Epithelial cell of esophagus (primary cell): ENCODE results near the gene MCF2L2.
A peak's percentile ranks its signal among the peaks of the same experiment; 100 is the strongest.

Source experiments
- DNase-seq: peaks from one replicate; pipeline ENCODE4 v3.0.0; 2010; ENCODE audit warnings: low read depth
- H3K4me3 ChIP-seq: 2 replicates; pipeline ENCODE4 v1.5.1; 2011; ENCODE audit warnings: mild to moderate bottlenecking, low read length, control low read depth
- TF ChIP-seq, protein P1 (sequence below): IDR thresholded peaks from 2 replicates; pipeline ENCODE4 v1.5.1; 2011; ENCODE audit warnings: low read depth, mild to moderate bottlenecking, low read length, control low read depth, inconsistent platforms; ENCODE audit not compliant: insufficient read depth; ENCODE audit errors: missing control alignments

Gene MCF2L2

DNA sequence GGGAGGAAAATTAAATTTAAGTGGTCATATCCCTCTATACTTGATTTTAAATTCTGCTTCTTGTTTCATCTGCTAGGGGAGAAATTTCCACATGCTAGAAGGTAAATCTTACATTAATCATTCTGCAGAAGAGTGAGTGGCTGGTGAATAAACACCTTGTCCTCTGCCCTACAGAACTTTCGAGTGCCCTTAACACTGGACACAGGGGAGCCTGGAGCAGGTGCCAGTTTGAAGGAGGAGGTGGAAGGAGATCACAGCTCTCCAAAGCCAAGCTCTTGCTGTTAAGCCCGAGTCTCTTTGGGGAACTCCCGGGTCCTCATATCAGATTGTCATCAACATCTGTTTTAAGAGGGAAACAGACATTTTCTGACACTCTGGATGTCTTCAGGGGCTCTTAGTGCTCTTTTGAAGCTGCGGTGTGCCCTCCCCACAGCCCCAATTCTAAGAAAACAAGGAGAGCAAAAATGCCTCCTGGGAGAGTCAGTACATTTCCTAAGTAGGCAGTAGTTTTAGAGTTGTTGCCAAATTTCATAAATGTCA lies 297.2 kb downstream of the MCF2L2 start:
- TF ChIP-seq, protein P1, sequence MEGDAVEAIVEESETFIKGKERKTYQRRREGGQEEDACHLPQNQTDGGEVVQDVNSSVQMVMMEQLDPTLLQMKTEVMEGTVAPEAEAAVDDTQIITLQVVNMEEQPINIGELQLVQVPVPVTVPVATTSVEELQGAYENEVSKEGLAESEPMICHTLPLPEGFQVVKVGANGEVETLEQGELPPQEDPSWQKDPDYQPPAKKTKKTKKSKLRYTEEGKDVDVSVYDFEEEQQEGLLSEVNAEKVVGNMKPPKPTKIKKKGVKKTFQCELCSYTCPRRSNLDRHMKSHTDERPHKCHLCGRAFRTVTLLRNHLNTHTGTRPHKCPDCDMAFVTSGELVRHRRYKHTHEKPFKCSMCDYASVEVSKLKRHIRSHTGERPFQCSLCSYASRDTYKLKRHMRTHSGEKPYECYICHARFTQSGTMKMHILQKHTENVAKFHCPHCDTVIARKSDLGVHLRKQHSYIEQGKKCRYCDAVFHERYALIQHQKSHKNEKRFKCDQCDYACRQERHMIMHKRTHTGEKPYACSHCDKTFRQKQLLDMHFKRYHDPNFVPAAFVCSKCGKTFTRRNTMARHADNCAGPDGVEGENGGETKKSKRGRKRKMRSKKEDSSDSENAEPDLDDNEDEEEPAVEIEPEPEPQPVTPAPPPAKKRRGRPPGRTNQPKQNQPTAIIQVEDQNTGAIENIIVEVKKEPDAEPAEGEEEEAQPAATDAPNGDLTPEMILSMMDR = no peak
- no peak for DNase-seq

DNA sequence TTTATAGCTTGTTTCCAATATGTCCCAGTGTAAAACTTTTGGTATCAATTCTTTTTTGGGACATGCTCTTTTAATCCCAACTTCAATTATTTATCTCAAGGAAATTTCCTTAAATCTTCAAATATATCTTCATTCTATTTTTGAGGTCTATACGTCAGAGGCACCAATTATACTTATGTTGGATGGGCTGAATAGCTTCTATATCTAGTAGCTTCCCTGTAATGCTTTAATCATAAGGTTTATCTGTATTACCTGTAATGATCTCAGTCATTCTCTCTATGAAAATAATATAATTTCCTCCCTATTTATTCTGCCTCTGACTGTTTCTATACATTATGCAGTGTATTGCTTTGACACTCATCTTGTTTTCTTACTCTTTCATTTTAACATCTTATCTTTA lies 299.2 kb downstream of the MCF2L2 start:
- peak; percentile 13 for DNase-seq
- TF ChIP-seq, protein P1 = no peak
- no peak overlapping the region for H3K4me3 ChIP-seq

More for the DNA sequence above, 297.2 kb downstream of the MCF2L2 start:
- no peak overlapping the region for H3K4me3 ChIP-seq

DNA sequence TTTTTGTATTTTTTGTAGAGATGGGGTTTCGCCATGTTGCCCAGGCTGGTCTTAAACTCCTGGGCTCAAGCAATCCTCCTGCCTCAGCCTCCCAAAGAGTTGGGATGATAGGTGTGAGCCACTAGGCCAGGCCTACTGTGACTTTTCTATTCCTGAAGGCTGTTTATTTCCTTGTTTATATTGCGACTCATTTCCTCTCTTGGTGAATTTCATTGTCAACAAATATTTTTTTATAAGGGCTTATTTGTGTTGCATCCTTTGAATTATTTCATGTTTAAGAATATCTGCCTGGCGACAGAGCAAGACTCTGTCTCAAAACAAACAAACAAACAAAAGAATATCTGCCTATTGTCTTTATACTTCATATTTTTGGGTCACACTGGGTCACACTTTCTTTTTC lies 299.7 kb downstream of the MCF2L2 start:
- TF ChIP-seq, protein P1 = no peak
- DNase-seq = peak; percentile 10
- no peak overlapping the region for H3K4me3 ChIP-seq
